ENCODE data around the gene RAB3B.

The RAB3B gene

DNA sequence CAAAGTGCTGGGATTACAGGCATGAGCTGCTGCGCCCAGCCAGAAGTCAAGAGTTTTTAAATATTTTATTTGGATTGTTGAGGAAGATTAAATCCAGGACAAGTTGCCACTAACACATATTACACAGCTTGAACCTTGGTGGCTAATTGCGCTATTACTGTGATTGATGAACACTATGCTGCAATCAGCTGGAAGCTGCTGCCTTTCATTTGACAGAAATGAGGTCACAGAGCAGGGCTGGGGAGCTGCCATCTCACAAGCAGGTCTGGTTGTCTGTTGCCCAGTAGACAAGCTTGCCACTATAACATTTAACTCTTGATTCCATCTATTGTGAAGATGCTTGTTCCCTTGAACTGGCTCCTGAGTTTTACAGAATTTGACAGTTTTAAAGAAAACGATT is 74.5 kb downstream of the RAB3B start:
- no peak overlapping the region for H3K27ac ChIP-seq (replicated peaks)
- peaks cover 9% of the 10 kb centered on the region for H3K27me3 ChIP-seq (ENCODE audit: insufficient read depth, poor library complexity, severe bottlenecking)
- TF ChIP-seq POLR2AphosphoS5 (IDR thresholded peaks at IDR 0.05; ENCODE audit: low read depth) = no peak
- TF ChIP-seq, protein P1, sequence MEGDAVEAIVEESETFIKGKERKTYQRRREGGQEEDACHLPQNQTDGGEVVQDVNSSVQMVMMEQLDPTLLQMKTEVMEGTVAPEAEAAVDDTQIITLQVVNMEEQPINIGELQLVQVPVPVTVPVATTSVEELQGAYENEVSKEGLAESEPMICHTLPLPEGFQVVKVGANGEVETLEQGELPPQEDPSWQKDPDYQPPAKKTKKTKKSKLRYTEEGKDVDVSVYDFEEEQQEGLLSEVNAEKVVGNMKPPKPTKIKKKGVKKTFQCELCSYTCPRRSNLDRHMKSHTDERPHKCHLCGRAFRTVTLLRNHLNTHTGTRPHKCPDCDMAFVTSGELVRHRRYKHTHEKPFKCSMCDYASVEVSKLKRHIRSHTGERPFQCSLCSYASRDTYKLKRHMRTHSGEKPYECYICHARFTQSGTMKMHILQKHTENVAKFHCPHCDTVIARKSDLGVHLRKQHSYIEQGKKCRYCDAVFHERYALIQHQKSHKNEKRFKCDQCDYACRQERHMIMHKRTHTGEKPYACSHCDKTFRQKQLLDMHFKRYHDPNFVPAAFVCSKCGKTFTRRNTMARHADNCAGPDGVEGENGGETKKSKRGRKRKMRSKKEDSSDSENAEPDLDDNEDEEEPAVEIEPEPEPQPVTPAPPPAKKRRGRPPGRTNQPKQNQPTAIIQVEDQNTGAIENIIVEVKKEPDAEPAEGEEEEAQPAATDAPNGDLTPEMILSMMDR (IDR thresholded peaks at IDR 0.05; ENCODE audit: insufficient read depth, low read length) = no peak
- TF ChIP-seq, protein P2, sequence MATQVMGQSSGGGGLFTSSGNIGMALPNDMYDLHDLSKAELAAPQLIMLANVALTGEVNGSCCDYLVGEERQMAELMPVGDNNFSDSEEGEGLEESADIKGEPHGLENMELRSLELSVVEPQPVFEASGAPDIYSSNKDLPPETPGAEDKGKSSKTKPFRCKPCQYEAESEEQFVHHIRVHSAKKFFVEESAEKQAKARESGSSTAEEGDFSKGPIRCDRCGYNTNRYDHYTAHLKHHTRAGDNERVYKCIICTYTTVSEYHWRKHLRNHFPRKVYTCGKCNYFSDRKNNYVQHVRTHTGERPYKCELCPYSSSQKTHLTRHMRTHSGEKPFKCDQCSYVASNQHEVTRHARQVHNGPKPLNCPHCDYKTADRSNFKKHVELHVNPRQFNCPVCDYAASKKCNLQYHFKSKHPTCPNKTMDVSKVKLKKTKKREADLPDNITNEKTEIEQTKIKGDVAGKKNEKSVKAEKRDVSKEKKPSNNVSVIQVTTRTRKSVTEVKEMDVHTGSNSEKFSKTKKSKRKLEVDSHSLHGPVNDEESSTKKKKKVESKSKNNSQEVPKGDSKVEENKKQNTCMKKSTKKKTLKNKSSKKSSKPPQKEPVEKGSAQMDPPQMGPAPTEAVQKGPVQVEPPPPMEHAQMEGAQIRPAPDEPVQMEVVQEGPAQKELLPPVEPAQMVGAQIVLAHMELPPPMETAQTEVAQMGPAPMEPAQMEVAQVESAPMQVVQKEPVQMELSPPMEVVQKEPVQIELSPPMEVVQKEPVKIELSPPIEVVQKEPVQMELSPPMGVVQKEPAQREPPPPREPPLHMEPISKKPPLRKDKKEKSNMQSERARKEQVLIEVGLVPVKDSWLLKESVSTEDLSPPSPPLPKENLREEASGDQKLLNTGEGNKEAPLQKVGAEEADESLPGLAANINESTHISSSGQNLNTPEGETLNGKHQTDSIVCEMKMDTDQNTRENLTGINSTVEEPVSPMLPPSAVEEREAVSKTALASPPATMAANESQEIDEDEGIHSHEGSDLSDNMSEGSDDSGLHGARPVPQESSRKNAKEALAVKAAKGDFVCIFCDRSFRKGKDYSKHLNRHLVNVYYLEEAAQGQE (IDR thresholded peaks at IDR 0.05; ENCODE audit: insufficient replicate concordance, low read depth) = no peak
- TF ChIP-seq SPI1 (IDR thresholded peaks at IDR 0.05; ENCODE audit: borderline replicate concordance, low read depth) = no peak
- no peak for TF ChIP-seq GABPA (IDR thresholded peaks at IDR 0.05; ENCODE audit: low read depth)
- no peak overlapping the region for H3K4me3 ChIP-seq (replicated peaks; ENCODE audit: insufficient read depth, low read length)
- no peak for DNase-seq (ENCODE audit: low read depth in 1 of 2, low spot score in 1 of 2)

DNA sequence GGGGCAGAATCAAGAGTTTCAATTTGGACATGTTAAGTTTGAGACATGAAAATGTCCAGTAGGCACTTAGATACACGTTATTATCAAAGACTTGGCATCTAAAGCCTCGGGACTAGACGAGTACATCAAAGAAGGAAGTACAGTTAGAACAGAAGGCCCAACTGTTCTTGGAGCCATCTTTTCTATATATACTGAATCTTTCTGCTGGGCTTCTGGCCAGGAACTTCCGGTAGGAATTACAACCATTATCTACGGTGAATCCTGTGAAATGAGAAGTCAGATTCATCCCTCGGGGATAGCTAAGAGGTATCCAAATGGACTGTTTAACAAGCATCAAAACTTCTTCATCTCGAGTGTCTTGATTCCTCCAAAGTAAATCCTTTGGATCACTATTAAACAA is 77.6 kb downstream of the RAB3B start:
- Histone ChIP-seq H3K27ac (replicated peaks) (no peak overlapping the region), H3K27me3 (ENCODE audit: insufficient read depth, poor library complexity, severe bottlenecking) (peaks cover 7% of the 10 kb centered on the region), H3K4me3 (replicated peaks; ENCODE audit: insufficient read depth, low read length) (no peak overlapping the region)
- DNase-seq (ENCODE audit: low read depth in 1 of 2, low spot score in 1 of 2) = no peak
- TF ChIP-seq, protein P1 (IDR thresholded peaks at IDR 0.05; ENCODE audit: insufficient read depth, low read length) = no peak
- no peak for TF ChIP-seq SPI1 (IDR thresholded peaks at IDR 0.05; ENCODE audit: borderline replicate concordance, low read depth)
- no peak for TF ChIP-seq GABPA (IDR thresholded peaks at IDR 0.05; ENCODE audit: low read depth)
- TF ChIP-seq POLR2AphosphoS5 (IDR thresholded peaks at IDR 0.05; ENCODE audit: low read depth) = no peak
- TF ChIP-seq, protein P2 (IDR thresholded peaks at IDR 0.05; ENCODE audit: insufficient replicate concordance, low read depth) = no peak

DNA sequence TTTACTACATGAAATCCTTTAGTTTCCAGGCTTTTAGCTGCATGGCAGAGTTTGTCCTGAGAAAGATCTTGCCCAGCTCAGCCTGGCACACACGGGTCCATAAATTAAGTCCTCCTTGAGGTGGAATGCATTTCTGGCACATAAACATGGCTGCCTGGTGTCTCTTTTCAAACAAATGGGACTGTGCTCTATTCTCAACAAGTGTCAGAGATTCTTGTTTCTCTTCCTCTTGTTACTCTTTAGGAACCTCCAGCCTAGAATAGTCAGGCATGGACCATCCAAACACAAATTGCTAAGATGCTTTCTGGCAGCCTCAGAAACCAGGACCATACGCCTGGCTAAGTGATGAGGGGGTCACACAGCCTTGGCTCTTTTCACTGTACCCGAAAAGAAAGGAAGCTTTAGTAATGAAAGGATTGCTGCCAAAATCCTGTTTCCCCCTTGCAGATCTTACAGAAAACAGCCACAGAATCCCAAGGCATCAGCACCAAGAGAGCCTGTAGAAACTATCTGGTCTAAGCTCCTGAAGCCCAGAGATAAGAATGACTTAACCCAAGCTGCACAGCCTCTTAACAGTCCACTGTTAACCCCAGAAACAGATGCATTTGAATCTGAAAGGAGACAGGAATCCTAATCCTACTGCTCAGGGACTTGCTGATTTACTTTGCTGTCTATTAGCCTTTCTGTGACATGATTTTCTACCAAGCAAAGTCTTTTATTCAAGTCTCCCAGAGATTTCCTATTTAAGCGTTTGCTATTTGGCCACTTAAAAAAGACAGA is 80.1 kb downstream of the RAB3B start:
- Histone ChIP-seq H3K27ac (replicated peaks) (no peak overlapping the region), H3K4me3 (replicated peaks; ENCODE audit: insufficient read depth, low read length) (no peak overlapping the region), H3K27me3 (ENCODE audit: insufficient read depth, poor library complexity, severe bottlenecking) (peaks cover 2% of the 10 kb centered on the region)
- no peak for DNase-seq (ENCODE audit: low read depth in 1 of 2, low spot score in 1 of 2)
- TF ChIP-seq POLR2AphosphoS5 (IDR thresholded peaks at IDR 0.05; ENCODE audit: low read depth) = no peak
- TF ChIP-seq, protein P2 (IDR thresholded peaks at IDR 0.05; ENCODE audit: insufficient replicate concordance, low read depth) = no peak
- TF ChIP-seq SPI1 (IDR thresholded peaks at IDR 0.05; ENCODE audit: borderline replicate concordance, low read depth) = no peak
- TF ChIP-seq GABPA (IDR thresholded peaks at IDR 0.05; ENCODE audit: low read depth) = no peak
- TF ChIP-seq, protein P1 (IDR thresholded peaks at IDR 0.05; ENCODE audit: insufficient read depth, low read length) = no peak
